Measurements from ENCODE around the gene CLK2.

DNA sequence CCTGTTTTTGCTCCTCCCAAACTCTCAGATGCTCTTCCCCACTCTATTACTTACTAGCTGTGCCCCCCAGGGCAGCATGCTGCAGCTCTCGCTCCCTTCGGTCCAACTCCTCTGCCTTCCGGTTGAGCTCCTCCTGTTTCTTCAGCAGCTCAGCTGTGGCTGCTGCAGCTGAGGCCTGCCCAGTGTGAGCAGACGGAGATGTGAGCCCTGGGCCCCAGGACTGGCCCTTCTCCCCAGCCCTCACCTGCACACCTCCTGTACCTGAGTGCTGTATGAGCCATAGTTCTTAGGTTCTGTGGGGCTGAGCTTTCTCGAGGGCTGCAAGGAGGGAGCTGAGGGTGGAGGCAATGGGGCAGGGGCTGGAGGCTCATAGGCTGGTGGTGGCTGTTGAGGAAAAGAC, 13.0 kb downstream of the CLK2 start:
- no peak for TF ChIP-seq YY1 (IDR thresholded peaks at IDR 0.05; ENCODE audit: low read depth)
- TF ChIP-seq EGR1 (IDR thresholded peaks at IDR 0.05), result no peak

Measured in Ishikawa (cell line).